T-cell (primary cell): ENCODE measurements around the gene ETS1. TPM values are rescaled to one million over a fixed set of nuclear protein-coding genes. Genes with fewer than 3 reads are reported as not detected.
A peak's percentile ranks its signal among the peaks of the same experiment; 100 is the strongest.

ENCODE experiments used
- ATAC-seq, 4 experiments: fragments of 200-7000 bp in 3 of 4; fragments of 150-1000 bp in 1 of 4; cut with Tn5 transposase; replicated peaks in 1 of 4; 1 replicate in 3 of 4; 2 replicates in 1 of 4; pipeline ENCODE4 v1.10.0; 2021; ENCODE audit warnings: moderate library complexity in 3 of 4, mild to moderate bottlenecking in 2 of 4, moderate number of reproducible peaks in 1 of 4
- CTCF ChIA-PET, 2 donors: fragments of 300-600 bp; sonication (Branson Sonifier 250); formaldehyde crosslinking; loops; one replicate each; lab custom pipeline; 2022; ENCODE audit warnings: antibody characterized with exemption in 2 of 2; lab: Charles Lee
- POLR2A ChIA-PET, 2 donors: fragments of 300-600 bp; sonication (Branson Sonifier 250); formaldehyde crosslinking; loops; one replicate each; lab custom pipeline; 2022; ENCODE audit warnings: antibody characterized with exemption in 2 of 2; lab: Charles Lee
- DNase-seq, 35 experiments: peaks; one replicate each; pipeline versions ENCODE4 v3.0.0 to v3.0.0-alpha.2; 2013 to 2023
- H3K27ac ChIP-seq: one replicate; pipeline ENCODE4 v1.5.1; 2013; ENCODE audit warnings: low read length
- H3K27me3 ChIP-seq, 2 experiments: replicated peaks in 1 of 2; 1 replicate in 1 of 2; 2 replicates in 1 of 2; pipeline versions ENCODE4 v1.6.1 to v1.7.0; 2013; ENCODE audit warnings: low read length in 1 of 2, mixed read lengths in 1 of 2; ENCODE audit not compliant: control insufficient read depth in 2 of 2, insufficient read depth in 2 of 2; ENCODE audit errors: extremely low read depth in 1 of 2
- H3K36me3 ChIP-seq, 2 donors: 1 replicate in 1 of 2; 2 replicates in 1 of 2; pipeline versions ENCODE4 v1.6.1 to v1.7.0; 2013; ENCODE audit warnings: low read length in 1 of 2; ENCODE audit not compliant: control insufficient read depth in 2 of 2, insufficient read depth in 1 of 2; ENCODE audit errors: extremely low read depth in 1 of 2
- H3K4me1 ChIP-seq, 2 experiments: 1 replicate in 1 of 2; 2 replicates in 1 of 2; pipeline versions ENCODE4 v1.6.1 to v1.7.0; 2013; ENCODE audit warnings: low read length in 2 of 2, mixed read lengths in 1 of 2; ENCODE audit not compliant: insufficient read depth in 2 of 2, control insufficient read depth in 1 of 2; ENCODE audit errors: extremely low read depth in 1 of 2
- H3K4me3 ChIP-seq, 2 donors: 1 replicate in 1 of 2; 2 replicates in 1 of 2; pipeline versions ENCODE4 v1.5.1 to v1.7.0; 2013; ENCODE audit warnings: mild to moderate bottlenecking in 2 of 2, low read length in 1 of 2, moderate library complexity in 1 of 2; ENCODE audit not compliant: control insufficient read depth in 1 of 2; ENCODE audit errors: extremely low read depth in 1 of 2
- H3K9me3 ChIP-seq: 2 replicates; pipeline ENCODE4 v1.7.0; 2013
- H3K27ac Mint-ChIP-seq, 2 donors: one replicate each; pipeline ENCODE4 v1.8.0; 2020 to 2021; ENCODE audit warnings: mild to moderate bottlenecking in 2 of 2, mixed read lengths in 2 of 2
- H3K27me3 Mint-ChIP-seq, 2 donors: one replicate each; pipeline ENCODE4 v1.8.0; 2021 to 2022; ENCODE audit warnings: mixed read lengths in 2 of 2
- H3K36me3 Mint-ChIP-seq: one replicate; pipeline ENCODE4 v1.8.0; 2021; ENCODE audit warnings: mixed read lengths
- H3K4me1 Mint-ChIP-seq, 3 donors: one replicate each; pipeline ENCODE4 v1.8.0; 2020 to 2022; ENCODE audit warnings: mixed read lengths in 3 of 3, mild to moderate bottlenecking in 1 of 3
- H3K4me3 Mint-ChIP-seq, 3 donors: one replicate each; pipeline ENCODE4 v1.8.0; 2020 to 2022; ENCODE audit warnings: mild to moderate bottlenecking in 3 of 3, mixed read lengths in 3 of 3, moderate library complexity in 3 of 3
- H3K9me3 Mint-ChIP-seq, 3 donors: one replicate each; pipeline ENCODE4 v1.8.0; 2020 to 2022; ENCODE audit warnings: mixed read lengths in 3 of 3
- WGBS: methylation state at CpG from one replicate; pipeline ENCODE4 v1.1.5; 2013; ENCODE audit warnings: missing lambda C conversion rate; ENCODE audit not compliant: insufficient coverage; 5-methylcytosine and 5-hydroxymethylcytosine counted together
- total RNA-seq, 35 experiments: library from RNA in 6 of 35; stranded (reverse) in 6 of 35; fragments of 120-200 nt in 1 of 35; gene quantifications; one replicate each; pipeline versions ENCODE4 v1.2.1 to v1.2.4 and lab custom pipeline; 2013 to 2026

ETS1 gene
- total RNA-seq, 5 donors from 2014 or later (not counting 1 experiment from before 2014, with no cell fraction given) = 773 to 1,065 (median 854) TPM

DNA sequence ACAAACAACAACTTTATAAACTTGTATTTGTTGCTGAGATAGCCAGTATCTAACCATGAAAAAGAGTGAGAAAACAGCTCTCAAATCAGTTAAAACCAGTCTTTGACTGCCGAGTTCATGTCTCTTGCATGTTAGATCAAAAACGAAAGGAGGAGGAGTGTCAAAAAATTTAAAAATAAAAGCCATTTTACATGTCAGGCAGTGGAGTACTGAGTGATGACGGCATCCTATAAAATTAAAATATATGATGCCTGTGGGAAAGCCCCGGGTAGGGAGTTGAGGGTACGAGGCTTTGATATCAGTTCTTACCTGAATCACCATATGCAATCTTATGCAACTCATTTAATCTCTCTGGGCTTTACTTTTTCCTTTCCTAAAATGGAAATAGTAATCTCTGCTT lies 117.3 kb downstream of the ETS1 start:
- Histone ChIP-seq H3K27me3 (no peaks in the 10 kb centered on the region), H3K4me3 (no peak overlapping the region), H3K9me3 (no peaks in the 10 kb centered on the region), H3K27ac (peak overlapping the region; percentile 96), H3K36me3 (peaks cover 3 to 92% of the 10 kb centered on the region in 2 donors), H3K4me1 (peaks cover 87 to 89% of the 10 kb centered on the region in 2 experiments)
- whole genome bisulfite sequencing = no CpG with 5 or more reads among the region's 5 CpGs
- Mint-ChIP-seq H3K27ac (peak overlapping the region; percentile 93 to 98), H3K27me3 (no peaks in the 10 kb centered on the region), H3K9me3 (no peaks in the 10 kb centered on the region), H3K36me3 (peaks cover 90% of the 10 kb centered on the region), H3K4me1 (peaks cover 100% of the 10 kb centered on the region in 3 donors), H3K4me3 (peak overlapping the region; percentile 58 to 99 (median 71))
- ChIA-PET POLR2A (interaction anchor here (0.6 to 1.7 kb wide), 7 partner anchors 48 to 199 kb away, joined by 3 to 8 read pairs (median 3); no protein-coding TSS in a partner anchor), CTCF (interaction anchor here in 1 of 2 donors (0.6 to 1.2 kb wide), 3 partner anchors 34 to 226 kb away, joined by 3 to 5 read pairs (median 4); no protein-coding TSS in a partner anchor)
- ATAC-seq (peak in 1 of 4 experiments; percentile 60), DNase-seq (peak in 22 of 35 experiments; percentile 46 to 79 (median 57))

DNA sequence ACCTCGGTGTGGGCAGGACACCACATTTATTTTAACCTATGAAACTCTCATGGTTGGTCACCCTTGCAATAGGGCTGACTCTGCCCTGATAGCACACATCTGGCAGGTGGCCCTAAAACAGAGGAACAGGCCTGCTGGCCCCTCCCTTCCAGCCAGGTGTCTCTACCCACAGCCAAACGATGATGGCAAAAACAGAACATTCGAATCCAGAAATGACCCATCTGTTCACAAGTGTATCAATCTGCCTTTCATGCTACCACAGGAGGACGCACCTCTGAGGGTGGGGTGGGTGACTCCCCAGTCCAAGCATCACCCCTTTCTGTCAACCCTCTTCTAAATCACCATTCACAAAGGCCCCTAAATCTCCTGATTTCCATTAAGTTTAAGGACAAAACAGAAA lies 118.1 kb downstream of the ETS1 start:
- CTCF ChIA-PET = interaction anchor here in 1 of 2 donors (0.6 to 1.8 kb wide), 5 partner anchors 10 to 179 kb away, joined by 3 to 11 read pairs (median 4); no protein-coding TSS in a partner anchor
- POLR2A ChIA-PET = interaction anchor here (0.8 to 1.7 kb wide), 7 partner anchors 11 to 179 kb away, joined by 3 to 8 read pairs (median 4); no protein-coding TSS in a partner anchor
- no peaks in the 10 kb centered on the region for H3K27me3 ChIP-seq
- peak overlapping the region; percentile 93 to 98 for H3K27ac Mint-ChIP-seq
- peaks cover 87 to 89% of the 10 kb centered on the region in 2 experiments for H3K4me1 ChIP-seq
- H3K4me3 Mint-ChIP-seq = peak overlapping the region; percentile 58 to 99 (median 73)
- no CpG with 5 or more reads among the region's 4 CpGs for WGBS
- H3K36me3 Mint-ChIP-seq = peaks cover 90% of the 10 kb centered on the region
- peaks cover 100% of the 10 kb centered on the region in 3 donors for H3K4me1 Mint-ChIP-seq
- no peaks in the 10 kb centered on the region for H3K9me3 ChIP-seq
- no peaks in the 10 kb centered on the region for H3K27me3 Mint-ChIP-seq
- no peak overlapping the region for H3K4me3 ChIP-seq
- H3K27ac ChIP-seq = peak overlapping the region; percentile 96
- H3K36me3 ChIP-seq = peaks cover 3 to 92% of the 10 kb centered on the region in 2 donors
- H3K9me3 Mint-ChIP-seq = no peaks in the 10 kb centered on the region
- ATAC-seq (no peak), DNase-seq (no peak)

DNA sequence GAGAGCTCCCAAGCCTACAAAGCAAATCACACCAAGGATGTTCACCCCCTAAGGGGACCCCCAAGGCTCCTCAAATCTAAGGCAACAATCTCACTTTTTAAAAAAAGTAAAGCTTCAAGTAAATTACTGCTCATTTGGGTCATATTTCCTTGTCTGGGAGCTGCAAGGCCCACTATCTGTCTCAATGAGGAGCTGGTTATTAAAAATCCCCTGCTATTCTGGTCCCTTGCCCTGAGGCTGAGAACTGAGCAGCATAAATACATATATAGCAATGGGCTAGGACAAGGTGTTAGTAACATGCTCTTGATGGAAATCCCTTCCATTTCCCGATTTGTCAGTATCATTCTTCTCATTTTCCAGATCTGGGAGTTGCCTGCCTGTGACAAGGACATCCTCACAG lies 119.2 kb downstream of the ETS1 start:
- ATAC-seq (no peak), DNase-seq (peak in 1 of 35 experiments; percentile 41)
- no peaks in the 10 kb centered on the region for H3K27me3 Mint-ChIP-seq
- Histone ChIP-seq H3K27me3 (no peaks in the 10 kb centered on the region), H3K4me3 (no peak overlapping the region), H3K27ac (peak overlapping the region; percentile 96), H3K36me3 (peaks cover 3 to 92% of the 10 kb centered on the region in 2 donors), H3K9me3 (no peaks in the 10 kb centered on the region), H3K4me1 (peaks cover 86 to 89% of the 10 kb centered on the region in 2 experiments)
- peaks cover 100% of the 10 kb centered on the region in 3 donors for H3K4me1 Mint-ChIP-seq
- no peaks in the 10 kb centered on the region for H3K9me3 Mint-ChIP-seq
- H3K36me3 Mint-ChIP-seq = peaks cover 92% of the 10 kb centered on the region
- no CpG with 5 or more reads among the region's 1 CpG for WGBS
- H3K4me3 Mint-ChIP-seq = peak overlapping the region; percentile 71 to 99 (median 73)
- peak overlapping the region; percentile 93 to 98 for H3K27ac Mint-ChIP-seq
- CTCF ChIA-PET = interaction anchor here (0.5 to 1.9 kb wide), 10 partner anchors 9 to 364 kb away, joined by 3 to 8 read pairs (median 4); no protein-coding TSS in a partner anchor
- POLR2A ChIA-PET = interaction anchor here (0.5 to 1.4 kb wide), 11 partner anchors 11 to 162 kb away, joined by 3 to 12 read pairs (median 3); no protein-coding TSS in a partner anchor

DNA sequence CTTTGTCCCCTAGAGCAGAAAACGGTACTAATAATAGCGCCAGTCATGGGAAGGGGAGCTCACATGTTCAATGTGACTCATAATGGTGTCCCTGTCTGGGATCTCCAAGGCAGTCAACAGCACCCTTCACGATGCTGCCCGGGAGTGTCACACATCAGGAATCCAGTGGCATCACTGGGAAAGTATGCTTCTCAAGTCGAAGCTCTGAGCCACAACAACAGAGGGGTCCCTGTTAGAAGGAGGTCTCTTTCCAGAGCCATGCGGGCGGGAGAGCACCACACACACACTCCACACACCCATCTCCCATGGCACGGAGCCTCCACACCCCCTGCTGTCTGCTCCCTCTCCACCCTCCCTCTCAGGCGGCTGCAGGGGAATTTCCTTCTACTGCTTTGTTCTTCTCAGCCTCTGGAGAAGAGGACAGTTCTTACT lies 119.7 kb downstream of the ETS1 start:
- Histone ChIP-seq H3K4me3 (peak overlapping the region; percentile 1 to 6), H3K36me3 (peaks cover 3 to 92% of the 10 kb centered on the region in 2 donors), H3K9me3 (no peaks in the 10 kb centered on the region), H3K27me3 (no peaks in the 10 kb centered on the region), H3K4me1 (peaks cover 86 to 89% of the 10 kb centered on the region in 2 experiments), H3K27ac (peak overlapping the region; percentile 96)
- POLR2A ChIA-PET = interaction anchor here (0.5 to 1.4 kb wide), 5 partner anchors 11 to 162 kb away, joined by 3 to 8 read pairs (median 3); no protein-coding TSS in a partner anchor
- peaks cover 92% of the 10 kb centered on the region for H3K36me3 Mint-ChIP-seq
- ATAC-seq (peak in 1 of 4 experiments; percentile 33), DNase-seq (peak in 13 of 35 experiments; percentile 33 to 79 (median 47))
- H3K4me3 Mint-ChIP-seq = peak overlapping the region; percentile 71 to 99 (median 73)
- no peaks in the 10 kb centered on the region for H3K27me3 Mint-ChIP-seq
- no peaks in the 10 kb centered on the region for H3K9me3 Mint-ChIP-seq
- H3K27ac Mint-ChIP-seq = peak overlapping the region; percentile 93 to 98
- CTCF ChIA-PET = interaction anchor here (0.9 to 1.9 kb wide), 8 partner anchors 9 to 179 kb away, joined by 3 to 8 read pairs (median 4); no protein-coding TSS in a partner anchor
- H3K4me1 Mint-ChIP-seq = peaks cover 100% of the 10 kb centered on the region in 3 donors
- 34% methylated on average over 7 of the region's 9 CpGs for WGBS

DNA sequence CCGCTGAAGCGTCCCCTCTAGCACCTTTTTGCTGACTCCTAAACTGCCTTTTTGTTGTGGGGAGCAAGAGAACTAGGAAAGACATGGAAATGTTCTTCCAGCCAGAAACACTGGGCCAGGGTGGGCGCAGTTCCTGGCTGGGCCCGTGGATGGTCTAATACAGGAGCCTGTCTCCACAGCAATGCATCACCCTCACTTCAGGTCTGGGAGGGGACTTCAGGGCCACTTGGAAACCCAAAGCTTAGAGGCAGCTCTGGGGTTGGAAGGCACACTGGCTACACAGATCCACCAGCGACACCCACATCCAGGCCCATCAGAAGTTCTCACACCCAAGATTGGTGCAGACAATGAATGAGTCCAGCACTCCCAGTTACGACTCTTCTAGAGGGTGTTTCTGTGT lies 120.3 kb downstream of the ETS1 start:
- no peaks in the 10 kb centered on the region for H3K27me3 Mint-ChIP-seq
- ChIA-PET CTCF (interaction anchor here in 1 of 2 donors (1.3 to 1.9 kb wide), 5 partner anchors 12 to 178 kb away, joined by 4 to 8 read pairs (median 5); no protein-coding TSS in a partner anchor), POLR2A (interaction anchor here in 1 of 2 donors (0.5 to 1.4 kb wide), 2 partner anchors 42 to 163 kb away, joined by 3 to 8 read pairs; no protein-coding TSS in a partner anchor)
- peak overlapping the region; percentile 93 to 98 for H3K27ac Mint-ChIP-seq
- Histone ChIP-seq H3K9me3 (no peaks in the 10 kb centered on the region), H3K27ac (peak overlapping the region; percentile 96), H3K4me1 (peaks cover 86 to 90% of the 10 kb centered on the region in 2 experiments), H3K27me3 (no peaks in the 10 kb centered on the region), H3K4me3 (no peak overlapping the region), H3K36me3 (peaks cover 3 to 92% of the 10 kb centered on the region in 2 donors)
- 20% methylated on average over 1 of the region's 6 CpGs for WGBS
- peaks cover 100% of the 10 kb centered on the region in 3 donors for H3K4me1 Mint-ChIP-seq
- H3K36me3 Mint-ChIP-seq = peaks cover 92% of the 10 kb centered on the region
- peak in 1 of 35 experiments; percentile 45 for DNase-seq
- H3K4me3 Mint-ChIP-seq = peak overlapping the region; percentile 71 to 99 (median 73)
- no peaks in the 10 kb centered on the region for H3K9me3 Mint-ChIP-seq
- ATAC-seq = no peak
